Suprapubic skin (tissue), 4 donors: ENCODE measurements around the gene LRRC45.

ENCODE experiments used
- EP300 ChIP-seq: sonication (generic); formaldehyde crosslinking; IDR thresholded peaks from one replicate; pipeline ENCODE4 v1.6.1; 2017; ENCODE audit warnings: antibody characterized with exemption
- POLR2A ChIP-seq, 2 donors: fragments of 450-650 bp; IDR thresholded peaks; one replicate each; pipeline ENCODE4 v1.6.1; 2017; ENCODE audit warnings: antibody characterized with exemption in 2 of 2, mild to moderate bottlenecking in 2 of 2, moderate library complexity in 2 of 2
- POLR2AphosphoS5 ChIP-seq, 3 donors: sonication (generic); formaldehyde crosslinking; IDR thresholded peaks; one replicate each; pipeline ENCODE4 v1.6.1; 2017; ENCODE audit warnings: antibody characterized with exemption in 3 of 3
- TF ChIP-seq, protein P1 (sequence below), 2 donors: fragments of 200-600 bp in 1 of 2; fragments of 450-650 bp in 1 of 2; sonication (generic) in 1 of 2; IDR thresholded peaks; one replicate each; pipeline ENCODE4 v1.5.1; 2016 to 2019; ENCODE audit warnings: antibody characterized with exemption in 2 of 2, mild to moderate bottlenecking in 1 of 2, moderate library complexity in 1 of 2

DNA sequence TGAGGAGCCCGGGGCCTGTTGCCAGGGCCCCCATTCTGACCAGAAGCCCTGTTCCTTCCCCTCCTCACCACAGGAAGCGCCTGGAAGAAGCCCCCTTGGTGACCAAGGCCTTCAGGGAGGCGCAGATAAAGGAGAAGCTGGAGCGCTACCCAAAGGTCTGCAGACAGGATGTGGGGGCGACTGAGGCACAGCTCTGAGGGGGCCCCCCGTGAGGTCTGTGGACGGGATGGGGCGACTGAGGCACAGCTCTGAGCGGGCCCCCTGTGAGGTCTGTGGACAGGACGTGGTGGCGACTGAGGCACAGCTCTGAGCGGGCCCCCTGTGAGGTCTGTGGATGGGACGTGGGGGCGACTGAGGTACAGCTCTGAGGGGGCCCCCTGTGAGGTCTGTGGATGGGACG lies 13.7 kb upstream of the LRRC45 start:
- TF ChIP-seq EP300 (no peak), POLR2A (IDR thresholded peaks at IDR 0.05) (no peak), POLR2AphosphoS5 (IDR thresholded peaks at IDR 0.05) (no peak)
- TF ChIP-seq, protein P1, sequence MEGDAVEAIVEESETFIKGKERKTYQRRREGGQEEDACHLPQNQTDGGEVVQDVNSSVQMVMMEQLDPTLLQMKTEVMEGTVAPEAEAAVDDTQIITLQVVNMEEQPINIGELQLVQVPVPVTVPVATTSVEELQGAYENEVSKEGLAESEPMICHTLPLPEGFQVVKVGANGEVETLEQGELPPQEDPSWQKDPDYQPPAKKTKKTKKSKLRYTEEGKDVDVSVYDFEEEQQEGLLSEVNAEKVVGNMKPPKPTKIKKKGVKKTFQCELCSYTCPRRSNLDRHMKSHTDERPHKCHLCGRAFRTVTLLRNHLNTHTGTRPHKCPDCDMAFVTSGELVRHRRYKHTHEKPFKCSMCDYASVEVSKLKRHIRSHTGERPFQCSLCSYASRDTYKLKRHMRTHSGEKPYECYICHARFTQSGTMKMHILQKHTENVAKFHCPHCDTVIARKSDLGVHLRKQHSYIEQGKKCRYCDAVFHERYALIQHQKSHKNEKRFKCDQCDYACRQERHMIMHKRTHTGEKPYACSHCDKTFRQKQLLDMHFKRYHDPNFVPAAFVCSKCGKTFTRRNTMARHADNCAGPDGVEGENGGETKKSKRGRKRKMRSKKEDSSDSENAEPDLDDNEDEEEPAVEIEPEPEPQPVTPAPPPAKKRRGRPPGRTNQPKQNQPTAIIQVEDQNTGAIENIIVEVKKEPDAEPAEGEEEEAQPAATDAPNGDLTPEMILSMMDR (IDR thresholded peaks at IDR 0.05): no peak
